SU-DHL-6 (cell line): ENCODE measurements around the gene AXDND1.

Experiments
- EZH2phosphoT487 ChIP-seq: fragments of 200-600 bp; sonication (generic), shearing (Covaris generic); conservative IDR thresholded peaks from 2 replicates; pipeline ENCODE4 v1.6.1; 2018; ENCODE audit warnings: mild to moderate bottlenecking, antibody characterized with exemption, low read length, moderate library complexity, mixed read lengths
- TF ChIP-seq, protein P1 (sequence below): fragments of 200-600 bp; sonication (generic); IDR thresholded peaks from one replicate; pipeline ENCODE4 v1.5.1; 2017; ENCODE audit warnings: antibody characterized with exemption, mild to moderate bottlenecking, low read length, moderate library complexity; ENCODE audit not compliant: insufficient read depth, poor library complexity, severe bottlenecking

DNA sequence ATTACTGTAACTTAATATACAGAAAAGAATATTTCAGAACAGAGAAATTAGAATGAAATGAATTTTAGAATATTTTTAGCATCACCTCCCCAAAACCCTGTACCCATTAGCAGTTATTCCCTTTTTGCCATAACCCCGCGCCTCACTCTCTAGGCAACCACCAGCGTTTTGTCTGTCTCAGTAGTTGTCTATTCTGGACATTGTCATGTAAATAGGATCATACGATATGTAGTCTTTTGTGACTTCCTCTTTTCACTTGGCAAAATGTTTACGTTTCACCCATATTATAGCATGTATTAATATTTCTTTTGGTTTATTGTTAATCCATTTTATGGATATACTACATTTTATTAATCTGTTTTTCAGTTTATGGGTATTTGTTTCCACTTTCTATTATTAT lies 47.3 kb upstream of the AXDND1 start:
- TF ChIP-seq, protein P1, sequence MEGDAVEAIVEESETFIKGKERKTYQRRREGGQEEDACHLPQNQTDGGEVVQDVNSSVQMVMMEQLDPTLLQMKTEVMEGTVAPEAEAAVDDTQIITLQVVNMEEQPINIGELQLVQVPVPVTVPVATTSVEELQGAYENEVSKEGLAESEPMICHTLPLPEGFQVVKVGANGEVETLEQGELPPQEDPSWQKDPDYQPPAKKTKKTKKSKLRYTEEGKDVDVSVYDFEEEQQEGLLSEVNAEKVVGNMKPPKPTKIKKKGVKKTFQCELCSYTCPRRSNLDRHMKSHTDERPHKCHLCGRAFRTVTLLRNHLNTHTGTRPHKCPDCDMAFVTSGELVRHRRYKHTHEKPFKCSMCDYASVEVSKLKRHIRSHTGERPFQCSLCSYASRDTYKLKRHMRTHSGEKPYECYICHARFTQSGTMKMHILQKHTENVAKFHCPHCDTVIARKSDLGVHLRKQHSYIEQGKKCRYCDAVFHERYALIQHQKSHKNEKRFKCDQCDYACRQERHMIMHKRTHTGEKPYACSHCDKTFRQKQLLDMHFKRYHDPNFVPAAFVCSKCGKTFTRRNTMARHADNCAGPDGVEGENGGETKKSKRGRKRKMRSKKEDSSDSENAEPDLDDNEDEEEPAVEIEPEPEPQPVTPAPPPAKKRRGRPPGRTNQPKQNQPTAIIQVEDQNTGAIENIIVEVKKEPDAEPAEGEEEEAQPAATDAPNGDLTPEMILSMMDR, result no peak
- TF ChIP-seq EZH2phosphoT487, result no peak
